Stimulated activated CD4-positive, alpha-beta T cell treated with anti-CD3 and anti-CD28 coated beads, Interleukin-15, amount 100 ng/mL, for 1 hour (primary cell): ENCODE data around the gene CDR2.
"Not testable (repeated sequence)": the region's sequence is repeated elsewhere in the genome, so short reads cannot be mapped to it uniquely, and the experiment has no call there.

Experiments used
- DNase-seq, 2 donors: peaks; one replicate each; pipeline ENCODE4 v3.0.0-alpha.2; 2020; ENCODE audit warnings: low read depth in 1 of 2, low spot score in 1 of 2

Gene CDR2

GRCh38 chr16:22374311-22375116 lies at the start of gene CDR2:
Gene CDR2 (minus strand): TSS chr16:22374619. CDS start chr16:22374309, 310 bp downstream.
- DNase-seq = peak; percentile 94 to 96

DNA sequence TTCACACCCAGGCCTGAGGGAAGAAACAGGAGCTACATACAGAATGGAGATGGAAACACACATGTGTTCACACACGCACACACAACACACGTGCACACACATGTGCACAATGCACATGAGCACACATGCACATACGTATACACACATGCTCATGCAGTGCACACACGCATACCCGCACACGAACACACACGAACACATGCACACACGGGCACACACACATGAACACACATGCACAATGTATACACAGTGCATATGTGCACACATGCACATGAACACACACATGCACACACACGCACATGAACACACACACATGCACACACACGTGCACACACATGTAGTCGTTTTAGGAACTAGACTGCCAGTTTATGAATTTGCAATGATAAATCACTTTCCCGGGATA lies 49.3 kb upstream of the CDR2 start:
- no peak for DNase-seq

GRCh38 chr16:22421136-22421535 lies 46.7 kb upstream of the CDR2 start:
- no peak for DNase-seq

DNA sequence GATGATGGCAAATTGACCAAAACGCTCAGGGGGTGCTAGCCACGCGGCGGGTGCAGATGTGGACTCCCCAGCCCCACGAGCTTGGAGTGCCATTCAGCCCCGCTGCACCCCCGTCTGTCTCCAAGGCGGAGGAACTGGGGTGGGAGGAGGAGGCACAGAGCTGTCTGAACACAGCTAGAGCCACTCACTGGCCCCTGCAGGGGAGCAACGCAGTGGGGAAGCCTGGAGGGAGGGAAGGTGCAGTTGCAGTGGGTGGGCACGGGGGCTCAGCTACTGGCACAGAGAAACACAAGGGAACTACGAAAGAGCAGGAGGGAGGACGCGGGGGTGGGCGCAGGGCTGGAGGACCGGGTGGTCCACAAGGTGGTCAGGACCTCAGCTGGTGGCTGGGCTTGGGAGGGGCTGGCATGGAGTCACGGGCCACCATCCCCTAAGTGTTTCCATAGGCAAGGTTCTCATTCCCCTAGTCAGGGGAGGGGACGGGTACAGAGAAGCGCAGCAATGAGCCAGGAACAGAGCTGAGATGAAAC lies 46.3 kb upstream of the CDR2 start:
- no peak for DNase-seq

- no peak for DNase-seq
Measured at GRCh38 chr16:22419908-22420307, 45.5 kb upstream of the CDR2 start.

- DNase-seq = no peak
Measured at GRCh38 chr16:22418826-22419225, 44.4 kb upstream of the CDR2 start.

DNA sequence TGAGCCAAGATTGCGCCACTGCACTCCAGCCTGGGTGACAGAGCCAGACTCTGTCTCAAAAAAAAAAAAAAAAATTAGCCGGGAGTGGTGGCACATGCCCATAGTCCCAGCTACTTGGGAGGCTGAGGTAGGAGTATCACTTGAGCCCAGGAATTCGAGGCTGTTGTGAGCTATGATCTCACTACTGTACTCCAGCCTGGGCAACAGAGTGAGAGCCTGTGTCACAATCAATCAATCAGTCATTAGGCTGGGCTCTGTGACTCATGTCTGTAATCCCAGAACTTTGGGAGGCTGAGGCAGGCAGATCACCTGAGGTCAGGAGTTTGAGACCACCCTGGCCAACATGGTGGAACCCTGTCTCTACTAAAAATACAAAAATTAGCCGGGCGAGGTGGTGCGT lies 43.4 kb upstream of the CDR2 start:
- not testable (repeated sequence) for DNase-seq

DNA sequence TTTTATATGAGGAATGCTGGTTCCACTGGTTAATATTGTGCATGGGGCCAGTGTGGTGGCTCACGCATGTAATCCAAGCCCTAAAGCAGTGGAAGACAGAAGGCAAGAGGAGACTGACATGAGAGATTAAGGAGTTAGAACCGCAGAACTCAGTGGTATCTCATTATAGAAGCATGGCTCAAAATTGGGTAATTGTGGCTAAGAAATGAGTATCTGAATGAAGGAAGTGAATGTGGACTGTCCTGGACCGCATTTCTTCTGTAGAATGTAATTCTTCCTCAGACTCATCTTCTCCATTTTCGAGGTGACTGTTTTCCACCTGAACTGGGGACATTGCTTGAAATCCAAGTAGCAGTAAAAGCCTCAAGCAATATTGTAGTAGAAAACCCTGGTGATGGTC lies 42.6 kb upstream of the CDR2 start:
- DNase-seq = no peak

GRCh38 chr16:22413819-22414218 lies 39.4 kb upstream of the CDR2 start:
- no peak for DNase-seq

GRCh38 chr16:22407486-22407885 lies 33.1 kb upstream of the CDR2 start:
- no peak for DNase-seq

GRCh38 chr16:22402191-22402590 lies 27.8 kb upstream of the CDR2 start:
- DNase-seq = no peak

DNA sequence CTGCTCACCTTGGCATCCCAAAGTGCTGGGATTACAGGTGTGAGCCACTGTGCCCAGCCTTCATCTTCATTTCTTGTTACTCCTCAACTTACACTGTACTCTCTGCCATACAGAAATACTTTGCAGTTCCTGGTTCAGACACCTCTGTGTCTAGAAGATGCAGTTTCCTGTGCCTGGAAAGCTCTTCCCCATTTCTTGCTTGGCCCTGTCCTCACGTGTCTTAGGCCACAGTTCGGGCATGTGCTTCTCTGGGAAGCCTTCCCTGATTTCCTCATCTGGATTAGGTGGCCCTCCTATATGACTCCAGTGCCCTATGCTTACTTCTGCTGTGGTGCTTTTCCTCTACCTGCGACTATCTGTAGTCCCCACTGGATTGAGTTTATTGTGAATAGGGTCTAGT lies 26.5 kb upstream of the CDR2 start:
- no peak for DNase-seq

DNA sequence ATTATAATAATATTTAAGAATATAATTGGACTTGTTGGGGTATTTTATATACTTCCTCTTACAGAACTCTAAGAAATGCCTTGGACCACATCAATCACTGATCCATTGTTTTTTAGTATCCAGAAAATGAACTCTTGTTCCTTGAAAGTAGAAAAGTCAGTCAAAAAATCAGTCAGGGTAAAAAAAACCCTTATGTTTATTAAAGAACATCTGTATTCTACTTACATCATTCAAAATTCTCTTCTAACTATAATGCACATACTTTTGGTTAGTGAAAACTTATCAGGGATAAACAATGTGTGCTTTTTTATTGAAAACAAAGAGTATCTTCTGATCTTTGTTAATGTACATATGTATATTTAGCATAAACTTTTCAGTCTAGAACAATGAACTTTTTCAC lies 23.5 kb upstream of the CDR2 start:
- DNase-seq = no peak

GRCh38 chr16:22397464-22397863 lies 23.0 kb upstream of the CDR2 start:
- no peak for DNase-seq

DNA sequence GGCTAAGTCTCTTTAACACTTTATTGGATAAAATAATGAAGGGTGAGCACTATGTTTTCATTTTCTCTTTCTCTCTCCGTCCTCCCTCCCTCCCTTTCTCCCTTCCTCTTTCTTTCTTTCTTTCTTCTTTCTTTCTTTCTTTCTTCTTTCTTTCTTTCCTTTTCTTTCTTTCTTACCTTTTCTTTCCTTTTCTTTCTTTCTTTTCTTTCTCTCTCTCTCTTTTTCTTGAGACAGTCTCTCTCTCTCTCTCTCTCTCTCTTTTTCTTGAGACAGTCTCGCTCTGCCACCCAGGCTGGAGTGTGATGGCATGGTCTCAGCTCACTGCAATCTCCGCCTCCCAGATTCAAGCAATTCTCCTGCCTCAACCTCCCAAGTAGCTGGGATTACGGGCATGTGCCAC lies 21.5 kb upstream of the CDR2 start:
- DNase-seq = no peak

GRCh38 chr16:22394121-22394520 lies 19.7 kb upstream of the CDR2 start:
- no peak for DNase-seq

GRCh38 chr16:22388101-22388644 lies 13.8 kb upstream of the CDR2 start:
- no peak for DNase-seq

GRCh38 chr16:22386976-22387375 lies 12.6 kb upstream of the CDR2 start:
- DNase-seq = no peak

- DNase-seq = no peak
Measured at GRCh38 chr16:22385196-22385595, 10.8 kb upstream of the CDR2 start.

DNA sequence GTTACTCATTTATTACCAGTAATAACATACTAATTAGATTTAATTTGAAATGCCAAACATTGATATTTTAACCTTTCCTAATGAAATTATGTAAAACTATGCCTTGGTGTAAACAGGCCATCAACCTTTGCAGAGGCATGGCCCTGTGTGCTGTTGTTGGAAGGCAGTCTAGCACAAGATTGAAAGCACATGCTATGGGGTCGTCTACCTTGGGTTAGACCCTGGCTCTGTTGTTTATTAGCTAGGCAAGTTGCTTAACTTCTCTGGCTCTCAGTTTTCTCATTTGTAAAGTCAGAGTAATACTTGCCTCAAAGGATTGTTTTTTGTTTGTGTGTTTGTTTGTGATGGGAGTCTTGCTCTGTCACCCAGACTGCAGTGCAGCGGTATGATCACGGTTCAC lies 9.4 kb upstream of the CDR2 start:
- DNase-seq = no peak

DNA sequence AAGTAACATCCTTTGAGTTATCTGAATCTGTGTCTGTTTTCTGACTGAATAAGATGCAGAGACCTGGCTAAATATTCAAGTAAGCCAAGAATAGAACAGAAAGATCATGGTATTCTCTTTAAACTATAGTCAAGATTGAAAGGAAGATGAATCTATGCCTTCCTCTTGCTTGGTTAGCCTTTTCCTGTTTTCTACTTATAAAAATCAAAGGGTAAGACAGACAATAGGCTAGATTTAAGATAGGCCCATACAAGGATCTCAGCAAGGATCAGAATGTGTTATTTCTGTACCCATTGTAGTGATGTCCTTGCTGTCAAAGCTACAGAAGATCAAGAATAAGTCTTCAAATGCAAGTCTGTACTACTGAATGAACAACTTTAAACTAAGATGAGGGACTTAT lies 7.0 kb upstream of the CDR2 start:
- no peak for DNase-seq

DNA sequence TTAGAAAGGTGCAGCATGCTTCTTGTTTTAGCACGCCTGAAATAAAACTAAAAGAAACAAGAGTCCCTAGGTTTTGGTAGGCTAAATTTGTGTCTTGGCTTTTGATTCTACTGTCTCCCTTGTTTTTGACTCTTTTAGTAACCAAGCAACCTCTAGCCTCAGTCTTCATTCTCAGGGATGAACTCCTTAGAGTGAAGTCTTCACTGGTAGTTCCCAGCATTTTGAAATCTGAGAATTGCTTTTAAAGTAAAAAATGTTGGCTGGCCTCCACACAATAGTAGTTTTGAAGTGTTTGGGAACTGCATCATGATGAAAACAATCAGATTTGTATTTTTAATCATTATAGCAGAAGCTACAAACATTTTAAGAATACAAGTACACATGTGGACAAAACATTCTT lies 6.1 kb upstream of the CDR2 start:
- DNase-seq = no peak

GRCh38 chr16:22379656-22380055 lies 5.2 kb upstream of the CDR2 start:
- no peak for DNase-seq
